Vagina (tissue), 2 donors: ENCODE data around the gene PRMT7. TPM values are rescaled to one million over a fixed set of nuclear protein-coding genes. Genes with fewer than 3 reads are reported as not detected.

ENCODE experiments used
- DNase-seq, 2 donors: peaks; one replicate each; pipeline ENCODE4 v3.0.0-alpha.2; 2017; ENCODE audit errors: extremely low spot score in 2 of 2
- H3K27ac ChIP-seq: fragments of 200-600 bp; sonication (generic); one replicate; pipeline ENCODE4 v1.5.1; 2019
- H3K27me3 ChIP-seq: fragments of 200-600 bp; sonication (generic); one replicate; pipeline ENCODE4 v1.5.1; 2019
- H3K36me3 ChIP-seq, 2 donors: fragments of 200-600 bp; sonication (generic); one replicate each; pipeline ENCODE4 v1.5.1; 2017 to 2019
- H3K4me1 ChIP-seq: fragments of 200-600 bp; sonication (generic); one replicate; pipeline ENCODE4 v1.5.1; 2019
- H3K4me3 ChIP-seq, 2 donors: fragments of 200-600 bp; sonication (generic); 1 replicate in 1 of 2; 2 replicates in 1 of 2; pipeline ENCODE4 v1.5.1; 2016 to 2019
- H3K9me3 ChIP-seq: fragments of 200-600 bp; sonication (generic); one replicate; pipeline ENCODE4 v1.5.1; 2019
- CTCF ChIP-seq, 3 experiments: fragments of 450-650 bp in 2 of 3; fragments of 200-600 bp in 1 of 3; sonication (generic) in 1 of 3; IDR thresholded peaks; one replicate each; pipeline ENCODE4 v1.5.1; 2017 to 2019; ENCODE audit warnings: antibody characterized with exemption in 3 of 3, mild to moderate bottlenecking in 2 of 3, moderate library complexity in 2 of 3
- POLR2A ChIP-seq, 2 donors: fragments of 450-650 bp; IDR thresholded peaks; one replicate each; pipeline ENCODE4 v1.6.1; 2017; ENCODE audit warnings: antibody characterized with exemption in 2 of 2, mild to moderate bottlenecking in 2 of 2, moderate library complexity in 2 of 2
- POLR2AphosphoS5 ChIP-seq, 2 donors: sonication (generic); formaldehyde crosslinking; IDR thresholded peaks; one replicate each; pipeline ENCODE4 v1.9.0; 2017; ENCODE audit warnings: antibody characterized with exemption in 2 of 2, mild to moderate bottlenecking in 2 of 2, low read depth in 1 of 2; ENCODE audit not compliant: insufficient read depth in 1 of 2
- intact Hi-C: fragments of 100-400 bp; cut with DNase I; formaldehyde crosslinking; loops from one replicate; pipeline ENCODE4 v1.15.1; 2023
- total RNA-seq: library from RNA; depleted of rRNA; stranded (reverse); fragments of >200 nt; gene quantifications from one replicate; pipeline ENCODE4 v1.2.3, GENCODE V29; 2016

The PRMT7 gene
- total RNA-seq, 1 donor from 2014 or later: 47.9 TPM

GRCh38 chr16:68289202-68289601, 21.6 kb upstream of the PRMT7 start:
- Histone ChIP-seq H3K27me3 (no peaks in the 10 kb centered on the region), H3K36me3 (peaks cover 0 to 10% of the 10 kb centered on the region in 2 donors), H3K27ac (peak overlapping the region; percentile 60), H3K9me3 (no peaks in the 10 kb centered on the region), H3K4me1 (peaks cover 63% of the 10 kb centered on the region), H3K4me3 (no peak overlapping the region)
- intact Hi-C loops: no loop called here
- no peak for TF ChIP-seq POLR2A (IDR thresholded peaks at IDR 0.05)
- no peak for TF ChIP-seq POLR2AphosphoS5 (IDR thresholded peaks at IDR 0.05; ENCODE audit: insufficient read depth in 1 of 2, low read depth in 1 of 2)
- no peak for TF ChIP-seq CTCF (IDR thresholded peaks at IDR 0.05)
- no peak for DNase-seq

DNA sequence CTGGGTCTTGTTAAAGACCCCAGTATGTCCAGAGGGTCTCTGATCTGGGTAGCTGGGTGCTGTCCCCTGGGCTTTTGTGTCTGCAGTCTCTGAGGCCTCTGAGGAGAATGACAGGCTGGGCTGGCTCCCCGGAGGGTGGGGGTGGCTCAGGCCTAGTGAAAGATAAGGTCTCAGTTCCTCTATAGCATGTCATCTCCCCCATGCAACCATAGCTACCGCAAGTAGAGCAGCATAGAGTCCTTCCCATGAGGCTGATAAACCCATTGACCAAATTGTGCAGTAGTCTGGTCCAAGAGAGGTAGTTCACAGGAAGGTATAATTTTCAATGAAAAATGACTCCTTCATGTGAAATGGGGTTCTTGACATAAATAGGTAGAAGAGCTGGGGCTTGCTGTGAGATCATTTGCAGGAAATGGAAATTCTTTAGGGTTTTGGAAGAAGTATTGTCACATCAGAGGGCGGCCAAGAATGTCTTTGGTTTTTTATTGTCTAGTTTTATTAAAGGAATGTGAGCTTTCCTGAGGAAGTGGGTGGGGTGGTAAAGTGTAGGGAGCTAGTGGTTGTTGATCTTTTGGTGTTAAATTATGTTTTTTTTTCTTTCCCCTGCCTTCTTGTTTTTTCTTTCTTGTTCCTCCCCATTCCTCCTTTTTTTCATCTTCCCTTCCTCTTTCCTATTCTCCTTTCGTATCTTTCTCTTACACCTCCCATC, 21.0 kb upstream of the PRMT7 start:
- intact Hi-C loops: no loop called here
- Histone ChIP-seq H3K4me3 (no peak overlapping the region), H3K27me3 (no peaks in the 10 kb centered on the region), H3K36me3 (peaks cover 0 to 14% of the 10 kb centered on the region in 2 donors), H3K27ac (peak overlapping the region; percentile 60), H3K4me1 (peaks cover 58% of the 10 kb centered on the region), H3K9me3 (no peaks in the 10 kb centered on the region)
- DNase-seq: no peak
- TF ChIP-seq POLR2AphosphoS5 (IDR thresholded peaks at IDR 0.05; ENCODE audit: insufficient read depth in 1 of 2, low read depth in 1 of 2): no peak
- no peak for TF ChIP-seq POLR2A (IDR thresholded peaks at IDR 0.05)
- TF ChIP-seq CTCF (IDR thresholded peaks at IDR 0.05): no peak

DNA sequence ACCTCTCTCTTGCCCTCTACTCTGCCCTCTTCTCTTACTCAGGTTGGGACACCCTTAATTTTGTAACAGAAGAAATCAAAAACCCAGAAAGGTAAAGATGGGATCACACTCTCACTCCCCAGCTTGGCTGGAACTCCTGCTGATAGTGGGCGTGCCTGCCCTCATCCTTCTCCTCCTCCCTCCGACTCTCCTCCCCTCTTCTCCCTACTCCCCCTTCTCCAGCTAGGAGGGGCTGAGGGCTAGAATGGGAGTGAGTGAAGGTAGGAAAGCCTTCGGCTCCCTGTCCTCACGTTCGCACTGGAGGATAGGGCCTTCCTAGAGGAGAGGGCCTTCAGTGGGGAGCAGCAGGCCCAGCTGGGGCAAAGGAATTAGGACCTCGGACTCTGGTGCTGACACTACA, 20.4 kb upstream of the PRMT7 start:
- intact Hi-C loops: no loop called here
- peaks cover 0 to 16% of the 10 kb centered on the region in 2 donors for H3K36me3 ChIP-seq
- no peaks in the 10 kb centered on the region for H3K27me3 ChIP-seq
- no peak for DNase-seq
- no peak overlapping the region for H3K4me3 ChIP-seq
- peak overlapping the region; percentile 60 for H3K27ac ChIP-seq
- H3K4me1 ChIP-seq: peaks cover 52% of the 10 kb centered on the region
- H3K9me3 ChIP-seq: no peaks in the 10 kb centered on the region
- TF ChIP-seq POLR2A (IDR thresholded peaks at IDR 0.05): no peak
- TF ChIP-seq CTCF (IDR thresholded peaks at IDR 0.05): no peak
- no peak for TF ChIP-seq POLR2AphosphoS5 (IDR thresholded peaks at IDR 0.05; ENCODE audit: insufficient read depth in 1 of 2, low read depth in 1 of 2)

DNA sequence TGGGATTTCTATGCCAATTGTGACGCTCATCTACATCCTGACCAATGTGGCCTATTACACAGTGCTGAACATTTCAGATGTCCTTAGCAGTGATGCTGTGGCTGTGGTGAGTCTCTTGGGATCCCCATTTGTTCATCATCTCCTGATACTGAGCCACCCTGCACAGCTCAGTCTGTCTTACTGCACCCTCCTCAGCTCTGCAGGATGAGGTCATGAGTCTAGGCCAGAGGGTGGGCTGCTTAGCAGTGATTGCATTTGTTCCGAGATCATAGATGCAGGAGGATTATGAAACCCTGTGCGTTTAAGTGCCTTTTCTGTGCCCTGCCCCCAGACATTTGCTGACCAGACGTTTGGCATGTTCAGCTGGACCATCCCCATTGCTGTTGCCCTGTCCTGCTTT, 19.6 kb upstream of the PRMT7 start:
- no peak for DNase-seq
- no peaks in the 10 kb centered on the region for H3K27me3 ChIP-seq
- no peak for TF ChIP-seq POLR2AphosphoS5 (IDR thresholded peaks at IDR 0.05; ENCODE audit: insufficient read depth in 1 of 2, low read depth in 1 of 2)
- TF ChIP-seq POLR2A (IDR thresholded peaks at IDR 0.05): no peak
- intact Hi-C loops: no loop called here
- H3K4me3 ChIP-seq: no peak overlapping the region
- peaks cover 44% of the 10 kb centered on the region for H3K4me1 ChIP-seq
- H3K9me3 ChIP-seq: no peaks in the 10 kb centered on the region
- H3K36me3 ChIP-seq: peaks cover 0 to 17% of the 10 kb centered on the region in 2 donors
- H3K27ac ChIP-seq: no peak overlapping the region

GRCh38 chr16:68292425-68292824, 18.4 kb upstream of the PRMT7 start:
- Histone ChIP-seq H3K9me3 (no peaks in the 10 kb centered on the region), H3K36me3 (peaks cover 0 to 29% of the 10 kb centered on the region in 2 donors), H3K27ac (no peak overlapping the region), H3K4me3 (no peak overlapping the region), H3K4me1 (peaks cover 32% of the 10 kb centered on the region), H3K27me3 (no peaks in the 10 kb centered on the region)
- TF ChIP-seq CTCF (IDR thresholded peaks at IDR 0.05): no peak
- TF ChIP-seq POLR2A (IDR thresholded peaks at IDR 0.05): no peak
- no peak for TF ChIP-seq POLR2AphosphoS5 (IDR thresholded peaks at IDR 0.05; ENCODE audit: insufficient read depth in 1 of 2, low read depth in 1 of 2)
- DNase-seq: no peak
- intact Hi-C loops: no loop called here
